GM21786 (cell line): ENCODE results near the gene NSMF.

Experiments used
- ATAC-seq: cut with Tn5 transposase; IDR thresholded peaks from one replicate; pipeline ENCODE4 v1.9.1; 2021; ENCODE audit not compliant: unreplicated experiment

NSMF gene

DNA sequence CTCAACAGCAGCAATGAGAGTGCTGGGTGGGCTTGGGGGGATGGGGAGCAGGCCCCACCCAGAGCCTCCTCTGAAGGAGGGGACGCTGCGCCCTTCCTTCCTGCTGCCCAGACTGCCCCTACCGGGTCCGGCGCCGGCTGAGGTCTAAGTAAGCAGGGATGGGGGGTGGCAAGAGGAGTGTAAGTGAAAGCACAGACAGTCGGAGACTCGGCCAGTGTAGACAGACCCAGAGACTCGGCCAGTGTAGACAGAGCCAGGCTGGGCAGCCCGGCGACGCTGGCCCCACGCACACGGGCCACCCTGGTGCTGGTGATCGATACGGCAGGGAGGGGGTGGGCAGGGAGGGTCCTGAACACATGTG lies 10.6 kb downstream of the NSMF start:
- ATAC-seq, result no peak

DNA sequence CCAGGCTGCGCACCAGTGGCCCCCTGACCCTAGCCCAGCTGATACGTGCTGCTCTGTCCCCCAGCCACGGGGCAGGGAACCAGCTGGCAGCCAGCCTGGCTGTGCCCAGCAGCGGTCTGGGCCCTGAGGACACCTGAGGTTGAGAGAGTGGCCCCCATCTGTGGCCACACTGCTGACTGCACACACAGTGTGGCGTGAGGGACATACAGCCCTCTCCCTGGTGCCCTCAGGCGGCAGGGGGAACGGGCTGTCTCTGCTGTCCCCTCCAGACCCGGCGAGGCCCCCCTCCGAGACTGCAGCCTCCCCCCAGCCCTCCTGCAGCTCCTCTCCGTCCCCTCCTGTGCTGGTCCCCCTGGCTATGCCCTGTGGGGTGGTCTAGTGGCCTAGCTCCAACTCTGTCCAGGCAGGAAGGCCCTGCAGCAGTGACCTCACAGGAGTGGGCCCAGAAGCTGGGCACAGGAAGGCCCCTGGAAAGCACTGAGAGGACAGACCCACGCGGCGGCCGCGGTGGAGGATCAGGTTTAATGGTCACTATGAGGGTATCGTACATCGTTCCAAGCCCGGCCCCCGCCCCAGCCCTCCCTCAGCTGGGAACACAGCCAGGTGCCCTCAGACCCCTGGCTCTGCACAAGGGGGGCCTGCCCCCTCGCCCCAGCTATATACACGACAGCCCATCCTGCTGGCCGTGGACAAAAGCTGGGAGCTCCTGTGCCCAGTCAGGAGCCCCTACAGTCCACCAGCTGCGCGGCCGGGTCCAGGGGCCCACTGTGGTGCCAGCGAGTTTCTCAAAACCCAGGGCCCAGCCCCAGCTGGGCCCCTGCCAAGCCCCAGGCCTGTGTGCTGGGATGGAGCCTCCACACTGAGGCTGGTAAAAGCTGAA lies 11.2 kb downstream of the NSMF start:
- ATAC-seq, result no peak

DNA sequence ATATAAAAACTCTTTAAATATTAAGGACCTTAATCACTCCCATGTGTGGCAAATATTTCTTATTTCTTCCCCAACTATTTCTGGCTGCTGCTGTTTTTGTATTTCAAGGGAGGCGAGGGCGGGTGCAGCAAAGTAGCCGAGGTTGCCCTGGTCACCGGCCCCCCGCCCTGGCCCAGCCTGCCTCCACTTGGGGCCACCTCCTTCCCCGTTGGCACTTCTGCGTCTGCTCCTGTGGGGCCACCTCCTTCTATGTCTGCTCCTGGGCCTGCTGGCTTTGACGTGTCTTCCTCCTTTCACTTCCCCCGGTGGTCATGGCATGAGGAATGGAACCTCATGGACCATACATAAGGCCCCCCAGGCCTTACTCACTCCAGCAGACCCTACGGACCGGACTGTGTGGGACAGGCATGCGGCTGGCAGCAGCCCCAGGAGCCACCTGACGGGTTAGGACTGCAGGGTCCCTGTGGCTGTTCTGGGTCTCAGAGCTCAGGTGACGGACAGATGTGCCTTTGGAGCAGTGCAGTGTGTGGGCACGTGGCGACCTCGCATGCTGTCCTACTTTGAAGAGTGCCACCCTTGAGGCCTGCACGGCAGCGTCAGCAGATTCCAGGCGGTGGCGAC lies 12.2 kb downstream of the NSMF start:
- ATAC-seq, result no peak

DNA sequence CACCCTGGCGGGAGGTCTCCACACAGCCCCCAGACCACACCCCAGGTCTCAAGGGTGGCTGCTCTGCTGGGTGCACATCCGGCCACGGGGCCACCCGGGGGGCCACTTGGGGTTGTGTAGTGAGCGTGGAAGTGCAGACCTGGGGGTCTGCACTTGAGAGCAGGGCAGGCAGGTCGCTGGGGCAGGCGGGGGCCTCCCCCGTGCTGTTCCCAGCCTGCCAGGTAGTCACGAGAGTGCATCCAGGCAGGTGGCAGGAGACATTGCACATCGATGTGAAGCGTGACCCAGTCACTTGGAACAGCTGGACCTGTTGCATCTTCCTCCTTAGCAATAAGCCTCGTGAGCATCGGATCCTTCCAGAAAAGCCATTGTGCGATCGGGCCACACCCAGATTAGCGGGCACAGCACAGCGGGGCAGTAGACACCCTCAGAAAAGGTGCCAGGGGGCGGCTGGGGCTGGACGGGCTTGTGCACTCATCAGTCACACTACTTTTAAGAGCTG lies 13.2 kb downstream of the NSMF start:
- no peak for ATAC-seq

DNA sequence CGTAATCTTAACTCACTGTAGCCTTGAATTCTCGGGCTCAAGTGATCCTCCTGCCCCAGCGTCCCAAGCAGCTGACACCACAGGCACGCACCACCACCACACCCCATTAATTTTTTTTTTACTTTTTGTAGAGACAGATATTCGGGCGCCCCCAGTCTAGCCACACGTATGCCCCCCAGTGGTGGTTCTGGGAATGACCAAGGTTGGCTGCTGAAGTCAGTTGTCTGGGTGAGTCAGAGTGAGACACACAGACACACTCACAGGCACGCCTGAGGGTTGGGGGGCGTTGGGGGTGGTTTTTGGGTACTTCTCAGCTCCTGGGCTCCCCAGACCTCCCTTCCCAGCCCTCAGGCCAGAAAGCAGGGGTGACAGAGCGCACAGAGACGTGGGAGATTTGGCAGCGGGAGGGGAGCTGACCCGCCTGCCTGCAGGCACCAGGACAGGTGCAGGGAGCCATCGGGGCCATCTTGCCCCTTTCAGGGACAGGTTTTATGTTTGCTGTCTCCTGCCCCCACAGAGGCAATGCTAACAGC lies 13.8 kb downstream of the NSMF start:
- ATAC-seq, result no peak

DNA sequence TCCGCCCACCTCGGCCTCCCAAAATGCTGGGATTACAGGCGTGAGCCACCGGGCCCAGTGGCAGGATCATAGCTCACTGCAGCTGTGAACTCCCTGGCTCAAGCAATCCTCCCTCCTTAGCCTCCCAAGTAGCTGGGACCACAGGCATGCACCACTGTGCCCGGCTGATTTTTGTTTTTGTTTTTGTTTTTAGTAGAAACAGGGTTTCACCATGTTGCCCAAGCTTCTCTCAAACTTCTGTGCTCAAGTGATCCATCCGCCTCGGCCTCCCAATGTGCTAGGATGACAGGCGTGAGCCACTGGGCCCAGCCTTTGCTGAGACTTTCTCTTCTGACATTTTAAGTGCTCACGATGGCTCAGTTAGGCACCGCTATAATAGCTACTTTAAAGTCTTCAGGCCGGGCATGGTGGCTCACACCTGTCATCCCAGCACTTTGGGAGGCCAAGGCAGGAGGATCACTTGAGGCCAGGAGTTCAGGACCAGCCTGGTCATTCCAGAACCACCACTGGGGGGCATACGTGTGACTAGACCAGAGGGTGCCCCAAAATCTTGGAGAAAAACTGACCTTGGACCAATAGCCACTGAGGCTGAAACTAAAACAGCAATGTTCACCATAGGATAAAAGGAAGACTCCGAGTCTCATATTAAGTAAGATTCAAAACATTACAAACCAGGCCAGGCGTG lies 14.9 kb downstream of the NSMF start:
- no peak for ATAC-seq

DNA sequence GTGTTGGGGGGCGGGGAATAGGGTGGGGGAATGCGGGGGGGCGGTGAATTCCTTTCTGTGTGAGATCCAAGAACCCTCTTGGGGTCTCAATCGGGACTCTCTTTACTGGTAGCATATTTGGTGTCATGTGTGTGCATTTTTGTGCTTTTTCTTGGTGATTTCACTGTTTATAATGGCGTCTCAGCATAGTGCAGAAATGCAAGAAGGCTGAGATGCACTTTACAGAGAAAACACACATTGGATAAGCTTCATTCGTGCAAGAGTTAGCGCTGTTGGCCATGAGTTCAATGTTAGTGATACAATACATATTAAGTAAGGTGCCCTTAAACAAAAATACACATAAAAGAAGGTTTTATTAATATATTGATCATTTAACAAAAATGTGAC lies 17.2 kb downstream of the NSMF start:
- no peak for ATAC-seq

DNA sequence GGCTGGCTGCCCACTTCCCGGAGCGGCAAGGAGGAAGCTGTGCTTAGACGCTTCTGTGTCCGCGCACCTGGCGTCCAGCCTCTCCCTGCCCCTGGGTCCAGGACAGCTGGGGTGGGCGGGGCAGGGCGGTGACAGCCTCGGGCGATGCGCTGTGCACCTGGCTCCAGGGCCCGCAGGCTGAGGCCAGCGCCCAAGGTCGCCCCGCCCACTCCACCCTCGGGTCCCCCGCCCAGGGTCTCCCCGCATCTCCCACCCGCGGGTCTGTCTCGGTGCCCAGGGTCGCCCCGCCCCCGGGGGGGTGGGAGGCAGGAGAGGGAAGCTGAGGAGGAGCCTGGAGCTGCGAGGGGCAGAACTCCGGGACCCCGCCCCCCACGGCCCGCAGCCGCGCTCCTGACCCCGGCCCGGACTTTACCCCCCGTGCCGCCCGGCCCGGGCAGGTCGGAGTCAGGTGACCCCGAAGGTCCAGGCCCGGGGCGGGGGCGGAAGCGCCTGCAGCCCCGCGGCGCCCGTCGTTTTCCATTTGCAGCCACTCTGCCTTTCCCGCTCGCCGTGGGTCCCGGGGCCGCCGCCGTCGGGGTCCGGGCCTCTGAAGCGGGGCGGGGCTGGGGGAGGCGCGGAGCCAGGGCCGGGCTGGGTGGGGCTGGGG lies 17.7 kb downstream of the NSMF start, which contains the start of gene ENTPD8:
Gene ENTPD8 (minus strand): TSS at position 69 of the 646 bp plus-strand sequence. CDS start 3,072 bp downstream, outside the sequence.
- no peak for ATAC-seq

DNA sequence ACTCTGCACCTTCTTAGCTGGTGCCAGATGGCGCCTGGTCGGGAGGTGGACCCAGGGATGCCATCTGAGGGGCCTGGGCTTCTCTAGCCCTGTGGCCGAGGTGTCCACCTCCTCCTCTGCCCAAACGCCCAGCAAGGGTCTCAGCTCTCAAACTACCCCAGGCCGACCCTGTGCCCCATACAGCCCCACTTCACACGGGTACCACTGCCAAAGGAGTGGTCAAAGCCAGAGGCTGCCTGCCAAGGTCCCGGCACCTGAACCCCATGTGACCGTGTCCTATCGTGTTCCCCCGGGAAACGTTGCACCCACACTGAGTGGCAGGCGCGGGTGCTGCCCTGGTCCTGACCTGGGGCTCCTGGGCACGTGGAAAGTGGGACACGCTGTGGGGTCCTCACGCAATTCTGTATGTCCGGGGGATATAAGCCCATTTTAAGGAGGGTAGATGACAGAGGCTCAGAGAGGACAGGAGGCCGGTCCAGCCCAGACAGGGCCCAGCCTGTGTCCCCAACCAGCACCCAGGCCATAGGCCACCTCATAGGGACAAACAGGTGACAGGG lies 19.9 kb downstream of the NSMF start:
- no peak for ATAC-seq

DNA sequence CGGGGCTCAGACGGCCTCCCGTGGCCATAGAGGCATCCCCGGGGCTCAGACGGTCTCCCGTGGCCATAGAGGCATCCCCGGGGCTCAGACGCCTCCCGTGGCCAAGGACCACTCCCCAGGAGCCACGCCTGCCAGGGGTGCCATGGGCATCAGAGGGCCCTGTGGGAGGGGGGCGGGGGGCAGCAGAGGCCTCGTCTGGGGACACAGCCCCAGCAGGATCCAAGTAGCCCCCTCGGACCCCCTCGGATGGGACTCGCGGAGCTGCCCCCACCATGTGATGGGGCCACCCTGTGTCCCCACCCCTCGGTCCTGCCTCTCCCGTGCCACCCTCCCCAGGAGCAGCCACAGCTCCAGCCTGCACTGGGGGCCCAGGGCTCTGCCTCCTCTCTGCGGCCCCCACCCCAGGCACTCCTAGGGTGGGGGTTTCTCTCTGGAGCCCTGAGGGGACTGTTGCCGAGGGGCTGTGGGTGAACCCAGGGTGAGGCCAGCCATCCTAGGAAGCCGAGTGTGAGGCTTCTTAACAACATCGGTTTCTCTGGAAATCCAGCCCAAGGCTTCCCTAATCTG lies 20.5 kb downstream of the NSMF start:
- no peak for ATAC-seq

DNA sequence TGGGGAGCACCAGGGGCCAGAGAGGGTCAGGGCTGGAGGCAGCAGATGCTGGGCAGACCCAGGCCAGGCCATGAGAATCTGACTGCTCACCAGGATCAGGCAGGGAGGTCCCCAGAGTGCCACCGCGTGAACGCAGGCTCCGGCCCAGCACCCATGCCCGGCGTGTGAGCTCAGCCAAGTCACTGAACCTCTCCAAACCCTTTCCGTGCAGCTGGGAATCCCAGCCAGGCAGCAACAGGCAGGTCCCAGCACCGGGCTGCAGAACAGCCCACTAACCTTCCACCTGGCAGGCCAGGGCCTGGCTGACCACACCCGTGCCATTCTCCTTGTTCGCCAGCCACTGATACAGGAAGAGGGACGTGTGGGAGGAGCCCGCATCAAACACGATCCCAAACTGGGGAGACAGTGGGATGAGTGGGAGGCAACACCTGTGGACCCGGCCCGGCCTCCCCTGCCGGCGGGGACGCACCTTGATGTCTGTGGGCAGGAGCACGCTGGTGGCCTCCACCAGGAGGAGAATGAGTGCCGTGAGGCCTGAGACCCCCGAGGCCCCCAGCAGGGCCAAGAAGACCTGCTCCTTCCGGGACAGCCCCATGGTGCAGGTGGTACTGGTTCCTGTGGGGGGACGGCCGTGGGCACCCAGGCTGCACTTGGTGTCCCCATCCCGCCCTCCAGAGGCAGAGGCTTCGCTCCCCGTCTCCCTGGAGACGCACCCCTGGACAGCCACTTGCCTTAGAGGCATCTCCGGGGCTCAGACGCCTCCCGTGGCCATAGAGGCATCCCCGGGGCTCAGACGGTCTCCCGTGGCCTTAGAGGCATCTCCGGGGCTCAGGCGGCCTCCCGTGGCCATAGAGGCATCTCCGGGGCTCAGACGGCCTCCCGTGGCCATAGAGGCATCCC lies 21.2 kb downstream of the NSMF start:
- ATAC-seq, result no peak

DNA sequence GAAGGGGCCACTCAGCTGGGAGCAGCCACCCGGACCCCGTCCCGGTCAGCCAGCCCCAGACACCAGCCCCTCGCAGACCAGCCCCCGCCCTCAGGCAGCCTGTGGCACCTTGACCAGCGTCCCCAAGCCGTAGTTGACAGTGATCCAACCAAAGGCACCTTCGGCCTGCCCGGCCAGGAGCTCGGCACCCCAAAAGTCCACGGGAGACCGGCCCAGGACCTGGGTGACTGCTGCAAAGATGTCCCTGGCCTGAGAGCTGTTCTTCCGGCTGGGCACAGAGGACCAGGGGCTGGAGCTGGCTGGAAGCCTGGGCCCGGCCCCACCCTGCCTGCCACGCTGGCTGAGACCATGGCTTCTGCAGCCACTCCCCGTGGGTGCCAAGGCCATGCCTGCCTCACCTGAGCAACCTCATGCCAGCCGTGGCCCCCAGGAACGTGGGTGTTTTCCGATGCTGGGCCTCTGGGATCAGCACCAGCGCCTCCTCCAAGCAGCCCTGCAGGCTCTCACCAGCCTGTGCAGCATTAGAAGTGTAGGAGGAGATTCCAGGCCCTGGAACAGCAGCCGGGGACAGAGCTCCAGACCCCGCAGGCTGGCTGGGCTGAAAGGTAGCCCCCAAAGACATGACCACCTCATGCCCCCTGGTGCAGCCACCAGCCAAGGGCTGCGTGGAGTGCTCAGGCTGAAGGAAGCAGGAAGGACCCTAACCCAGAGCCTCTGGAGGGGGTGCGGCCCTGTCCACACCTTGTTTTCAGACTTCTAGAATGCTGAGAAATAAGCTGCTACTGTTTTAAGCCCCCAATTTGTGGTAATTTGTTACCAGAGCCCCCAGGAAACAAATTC lies 22.2 kb downstream of the NSMF start:
- ATAC-seq, result no peak

DNA sequence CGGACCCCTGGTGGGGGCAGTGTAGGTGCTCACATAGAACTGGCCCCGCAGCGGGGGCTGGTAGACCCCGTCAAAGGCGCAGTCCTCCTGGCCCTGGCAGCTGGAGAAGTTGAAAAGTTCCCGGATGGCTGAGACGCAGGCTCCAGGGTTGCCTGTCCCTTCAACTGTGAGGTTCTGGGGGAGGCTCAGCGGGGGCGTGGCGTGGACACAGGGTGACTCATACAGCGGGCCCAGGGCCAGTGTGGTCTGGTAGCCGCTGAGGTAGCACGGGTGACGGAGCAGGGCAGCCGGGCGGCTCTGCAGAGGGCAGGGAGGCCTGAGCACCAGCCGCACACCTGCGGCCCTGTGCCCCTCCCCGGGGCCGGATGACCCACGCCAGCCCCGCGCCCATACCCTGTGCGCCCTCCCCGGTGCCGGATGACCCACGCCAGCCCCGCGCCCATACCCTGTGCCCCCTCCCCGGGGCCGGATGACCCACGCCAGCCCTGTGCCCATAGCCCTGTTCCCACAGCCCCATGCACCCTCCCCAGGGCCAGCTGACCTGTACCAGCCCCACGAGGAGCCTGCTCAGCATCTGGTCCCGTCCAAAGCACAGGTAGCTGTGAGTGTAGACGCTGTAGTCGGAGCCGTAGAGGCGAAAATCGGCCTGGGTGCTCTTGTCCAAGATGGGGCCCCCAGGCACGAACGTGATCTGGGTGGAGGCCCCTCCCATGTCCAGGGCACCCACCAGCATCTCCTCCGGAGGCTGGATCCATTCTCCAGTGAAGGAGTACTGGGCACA lies 23.0 kb downstream of the NSMF start:
- ATAC-seq, result no peak

DNA sequence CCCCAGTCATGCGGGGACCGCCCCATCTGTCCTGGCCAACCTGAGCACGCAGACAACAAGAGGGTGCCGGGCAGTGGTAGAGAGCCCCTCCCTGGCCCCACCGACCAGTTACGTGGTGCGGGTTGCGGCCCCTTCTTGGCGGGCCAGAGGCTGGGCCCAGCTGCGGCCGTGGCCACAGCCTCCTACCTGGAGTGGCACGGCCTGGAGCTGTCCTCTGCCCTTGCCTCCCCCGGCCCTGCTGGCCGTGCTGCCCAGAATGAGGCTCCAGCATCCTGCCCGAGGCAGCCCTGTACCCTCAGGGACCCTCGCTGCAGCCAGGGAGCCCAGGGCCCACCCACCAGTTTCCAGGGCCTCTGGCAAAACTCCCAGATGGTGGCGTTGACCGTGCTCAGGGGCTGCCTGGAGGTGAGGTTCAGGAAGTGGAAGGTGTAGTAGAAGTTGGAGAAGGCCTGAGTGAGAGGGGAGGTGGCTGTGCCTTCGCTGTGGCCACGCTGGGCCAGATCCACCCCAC lies 23.7 kb downstream of the NSMF start:
- ATAC-seq, result no peak

DNA sequence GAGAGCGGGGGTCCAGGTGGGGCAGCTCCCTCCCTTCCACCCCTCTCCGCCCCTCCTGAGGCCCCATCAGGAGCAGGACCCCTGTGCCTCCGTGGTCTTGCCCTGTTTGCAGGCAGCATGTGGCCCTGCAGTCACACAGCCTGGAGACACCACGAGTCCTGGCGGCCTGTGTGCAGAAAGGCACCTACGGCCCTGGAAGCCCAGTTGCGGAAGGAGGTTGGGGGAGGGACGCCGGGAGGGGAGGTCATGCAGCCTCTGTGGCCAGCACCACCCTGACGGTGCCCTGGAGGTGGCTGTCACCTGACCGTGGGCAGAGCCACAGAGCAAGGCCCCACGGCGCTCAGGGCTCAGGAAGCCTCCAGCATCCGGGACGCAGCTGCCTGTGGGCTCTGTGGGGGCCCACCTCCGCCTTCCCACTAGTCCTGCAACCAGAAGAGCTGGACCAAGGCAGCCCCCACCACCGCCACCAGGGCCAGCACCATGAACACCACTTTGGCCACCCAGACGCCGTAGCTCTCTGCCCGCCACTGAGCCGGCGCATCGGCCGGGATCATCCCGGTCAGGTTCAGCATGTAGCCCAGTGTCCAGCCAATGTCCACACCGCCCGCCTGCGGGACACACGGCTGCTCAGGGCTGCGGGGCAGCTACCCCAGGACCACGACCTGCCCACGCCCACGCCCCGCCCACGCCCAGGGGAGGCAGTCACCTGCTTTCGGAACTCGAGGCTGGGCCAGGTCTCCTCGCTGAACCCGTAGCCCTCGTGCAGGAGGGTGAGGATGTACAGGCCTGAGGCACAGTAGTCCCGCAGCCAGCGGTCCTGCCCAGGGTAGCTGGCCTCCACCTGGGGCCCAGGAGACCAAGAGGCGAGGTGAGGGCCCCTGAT lies 24.4 kb downstream of the NSMF start:
- ATAC-seq, result no peak

DNA sequence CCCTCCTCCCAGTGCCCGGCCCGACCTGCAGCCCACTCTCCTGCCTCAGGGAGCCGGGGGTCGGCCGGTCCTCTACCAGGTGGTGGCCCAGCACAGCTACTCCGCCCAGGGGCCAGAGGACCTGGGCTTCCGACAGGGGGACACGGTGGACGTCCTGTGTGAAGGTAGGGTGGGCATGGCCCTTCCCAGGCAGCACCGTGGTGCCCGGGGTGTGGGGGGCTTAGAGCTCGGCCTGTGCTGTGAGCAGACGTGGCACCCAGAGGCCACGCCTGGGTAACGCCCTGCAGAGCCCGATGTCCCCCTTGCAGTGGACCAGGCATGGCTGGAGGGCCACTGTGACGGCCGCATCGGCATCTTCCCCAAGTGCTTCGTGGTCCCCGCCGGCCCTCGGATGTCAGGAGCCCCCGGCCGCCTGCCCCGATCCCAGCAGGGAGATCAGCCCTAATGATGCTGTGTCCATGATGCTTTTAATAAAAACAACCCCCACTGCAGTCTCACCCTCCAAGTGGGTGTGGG lies 25.2 kb downstream of the NSMF start:
- no peak for ATAC-seq
